GM21381 (cell line): ENCODE data around the gene SLC41A3.

Experiments
- ATAC-seq: cut with Tn5 transposase; IDR thresholded peaks from one replicate; pipeline ENCODE4 v1.9.1; 2021; ENCODE audit warnings: mild to moderate bottlenecking, moderate library complexity; ENCODE audit not compliant: unreplicated experiment

The SLC41A3 gene

GRCh38 chr3:126121074-126121473, 37.1 kb upstream of the SLC41A3 start:
- ATAC-seq = no peak

- ATAC-seq = no peak
These were observed 36.1 kb upstream of the SLC41A3 start for GRCh38 chr3:126119976-126120375.

GRCh38 chr3:126119008-126119675, 35.2 kb upstream of the SLC41A3 start:
- no peak for ATAC-seq

- ATAC-seq = no peak
These were observed 34.7 kb upstream of the SLC41A3 start for GRCh38 chr3:126118591-126118990.

DNA sequence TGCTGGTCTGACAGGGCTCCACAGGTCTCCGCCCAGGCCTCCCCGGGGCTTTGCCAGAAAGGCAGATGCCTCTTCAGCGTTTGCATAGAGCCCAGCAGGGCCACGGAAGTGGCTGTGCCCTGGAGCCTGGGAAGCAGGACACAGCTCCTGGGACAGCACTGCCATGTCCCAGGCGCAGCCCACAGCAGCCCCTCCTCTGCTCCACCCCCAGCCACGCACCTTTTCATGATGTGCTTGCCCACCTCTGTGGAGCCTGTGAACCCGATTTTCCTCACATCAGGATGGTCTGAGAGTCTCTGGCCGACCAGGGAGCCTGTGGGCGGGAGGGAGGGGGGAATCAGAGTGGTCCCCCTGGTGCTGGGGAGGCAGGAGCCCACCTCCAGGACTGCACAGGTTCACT, 33.9 kb upstream of the SLC41A3 start:
- no peak for ATAC-seq

DNA sequence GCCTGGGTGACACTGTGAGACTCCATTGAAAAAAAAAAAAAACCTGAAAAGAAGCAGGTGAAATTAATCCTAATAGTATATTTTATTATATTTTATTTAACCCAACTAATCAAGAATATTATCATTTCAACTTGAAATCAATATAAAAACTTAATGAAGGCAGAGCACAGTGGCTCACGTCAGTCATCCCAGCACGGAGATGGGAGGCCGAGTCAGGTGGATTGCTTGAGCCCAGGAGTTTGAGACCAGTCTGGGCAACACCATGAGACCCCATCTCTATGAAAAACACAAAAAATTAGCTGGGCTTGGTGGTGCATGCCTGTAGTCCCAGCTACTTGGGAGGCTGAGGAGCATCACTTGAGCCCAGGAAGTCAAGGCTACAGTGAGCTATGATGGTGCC, 33.3 kb upstream of the SLC41A3 start:
- no peak for ATAC-seq

DNA sequence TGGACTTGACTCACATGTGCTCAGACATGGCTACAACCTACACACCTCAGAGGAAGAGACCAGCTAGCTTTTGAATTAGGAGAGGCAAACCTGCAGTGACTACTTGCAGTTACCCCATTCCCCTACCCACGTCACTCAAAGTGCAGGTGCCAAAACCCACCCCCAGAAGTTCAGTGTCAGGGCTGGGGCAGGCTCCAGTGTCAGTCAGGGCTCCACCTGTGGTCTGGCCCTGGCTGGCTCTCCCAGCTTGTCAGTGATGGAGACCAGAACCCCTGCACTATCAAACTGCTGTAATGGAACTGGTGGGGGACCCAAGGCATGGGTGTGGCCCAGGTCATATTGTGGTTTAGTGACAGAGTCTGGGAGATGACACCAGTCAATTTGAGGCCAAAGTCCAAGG, 32.6 kb upstream of the SLC41A3 start:
- no peak for ATAC-seq

GRCh38 chr3:126114443-126115386, 30.8 kb upstream of the SLC41A3 start:
- no peak for ATAC-seq

GRCh38 chr3:126113733-126114442, 30.0 kb upstream of the SLC41A3 start:
- ATAC-seq = no peak

GRCh38 chr3:126113238-126113555, 29.3 kb upstream of the SLC41A3 start:
- no peak for ATAC-seq

DNA sequence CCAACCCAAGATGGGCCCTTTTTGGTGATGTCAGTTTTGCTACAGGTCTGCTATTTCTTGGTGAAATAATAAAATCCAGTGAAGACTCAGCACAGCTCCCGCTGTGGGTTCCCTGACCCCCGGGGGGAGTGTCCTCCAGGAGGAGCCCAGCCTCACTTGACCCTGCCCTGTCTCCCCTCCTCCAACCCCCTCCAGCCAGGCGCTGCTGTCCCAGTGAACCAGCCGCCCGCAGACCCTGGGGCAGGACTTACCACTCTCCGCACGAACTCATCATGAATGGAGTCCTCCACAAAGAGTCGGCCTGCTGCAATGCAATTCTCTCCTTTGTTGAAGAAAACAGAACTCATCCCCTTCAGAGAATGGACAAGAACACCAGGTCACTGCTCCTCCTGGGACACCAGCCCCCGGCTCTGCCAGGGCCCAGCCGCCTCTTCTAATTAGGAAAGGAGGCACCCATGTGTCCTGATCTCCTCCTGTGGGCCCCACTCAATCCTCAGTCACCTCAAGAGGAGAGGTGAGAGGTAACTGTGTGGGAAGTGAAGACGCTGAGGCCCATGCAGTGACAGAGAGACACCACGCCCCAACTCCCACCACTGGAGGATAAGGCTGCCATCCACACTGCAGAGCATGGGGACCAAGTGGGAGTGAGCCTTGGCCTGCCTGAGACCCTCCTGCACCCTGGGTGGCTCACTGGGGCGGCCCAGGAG, 28.8 kb upstream of the SLC41A3 start:
- ATAC-seq = no peak

- ATAC-seq = no peak
These were observed 27.9 kb upstream of the SLC41A3 start for GRCh38 chr3:126111566-126112475.

DNA sequence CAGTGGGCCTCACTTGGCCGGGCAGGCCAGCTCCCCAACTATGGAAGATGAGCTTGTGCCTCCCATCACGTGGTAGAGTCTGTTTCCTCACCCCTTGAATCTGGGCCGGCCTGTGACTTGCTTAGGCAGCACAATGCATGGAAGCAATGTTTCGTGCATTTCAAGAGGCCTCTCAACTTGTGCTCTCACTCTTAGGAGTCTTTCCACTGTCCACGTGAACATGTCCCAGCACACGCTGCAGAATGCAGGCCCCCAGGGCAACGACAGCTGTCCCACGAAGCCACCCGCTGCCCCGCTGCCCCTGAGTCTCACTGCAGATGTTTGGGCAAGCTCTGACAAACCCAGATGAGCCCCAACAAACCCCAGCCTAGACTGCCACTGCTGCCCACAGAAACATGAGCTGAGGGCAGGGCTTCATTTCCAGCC, 27.2 kb upstream of the SLC41A3 start:
- ATAC-seq = no peak

- ATAC-seq = no peak
These were observed 26.7 kb upstream of the SLC41A3 start for GRCh38 chr3:126110431-126111125.

- no peak for ATAC-seq
These were observed 25.9 kb upstream of the SLC41A3 start for GRCh38 chr3:126109880-126110235.

DNA sequence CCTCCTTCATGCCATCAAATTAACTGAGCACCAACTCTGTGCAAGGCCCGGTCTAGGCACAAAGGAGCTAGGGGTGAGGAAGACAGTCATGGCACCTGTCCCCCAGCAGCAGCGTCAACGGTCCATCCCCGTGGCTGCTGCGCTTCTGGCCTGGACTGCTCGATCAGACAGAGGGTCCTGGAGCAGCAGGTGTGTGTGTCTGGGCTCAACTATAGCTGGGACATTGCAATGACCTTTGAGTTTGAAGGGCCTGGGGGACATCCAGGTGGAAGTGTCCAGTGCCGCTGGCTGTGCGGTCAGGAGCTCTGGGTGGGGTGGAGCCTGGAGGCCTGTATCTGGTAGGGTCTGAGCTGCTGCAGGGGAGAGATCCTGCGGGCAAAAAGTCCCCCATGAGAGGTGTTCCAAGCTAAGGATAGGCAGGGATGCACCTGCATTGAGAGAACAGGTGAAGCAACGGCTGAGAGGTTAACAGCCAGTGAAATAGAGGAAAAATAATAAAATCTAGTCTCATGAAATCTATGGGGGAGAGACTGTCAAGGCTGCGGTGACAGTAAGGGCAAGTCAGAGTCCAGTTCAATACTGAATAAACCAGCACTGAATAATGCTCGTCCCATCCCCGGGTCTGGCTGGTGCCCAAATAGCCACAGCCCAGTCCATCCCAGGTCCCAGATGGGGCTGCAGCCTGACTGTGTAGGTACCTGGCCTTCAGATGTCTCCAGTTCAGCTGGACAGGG, 25.4 kb upstream of the SLC41A3 start:
- ATAC-seq = no peak

- ATAC-seq = no peak
These were observed 24.7 kb upstream of the SLC41A3 start for GRCh38 chr3:126108676-126109050.

DNA sequence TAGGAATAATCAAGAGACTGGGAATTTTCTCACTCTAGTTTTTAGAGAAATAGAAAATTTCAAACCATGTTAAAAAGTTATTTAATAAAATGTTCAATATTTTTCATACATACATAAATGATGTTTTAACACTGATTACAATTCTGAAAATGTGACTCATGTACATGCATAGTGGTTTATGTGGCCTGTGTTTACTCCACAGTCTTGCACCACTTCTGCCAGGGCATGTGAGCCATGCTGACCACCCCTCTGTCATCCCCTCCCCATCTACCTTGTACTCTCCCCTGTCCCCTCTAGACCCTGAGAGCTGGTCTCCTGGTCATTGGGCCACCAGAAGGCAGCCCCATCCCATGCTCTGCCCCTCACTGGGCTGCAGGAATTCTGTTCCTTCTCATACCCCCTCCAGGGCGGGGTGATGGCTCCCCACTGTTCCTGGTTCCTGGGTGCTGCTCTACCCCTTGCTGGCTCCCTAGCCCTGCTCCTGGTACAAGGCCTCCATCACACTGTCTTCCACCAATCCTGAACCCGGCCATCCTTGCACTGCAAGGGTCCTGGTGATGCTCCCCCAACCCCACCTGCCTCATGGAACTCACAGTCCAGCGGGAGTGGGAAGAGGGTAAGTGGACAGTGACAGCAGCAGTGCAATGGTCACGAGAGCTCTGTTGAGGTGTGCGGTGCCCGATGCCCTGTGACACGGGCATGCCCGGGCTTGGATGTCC, 24.2 kb upstream of the SLC41A3 start:
- no peak for ATAC-seq
